HUES48 (cell line): ENCODE data around the gene DOCK9.

Source experiments
- H3K27ac ChIP-seq: one replicate; pipeline ENCODE4 v1.7.0; 2013; ENCODE audit warnings: low read depth, low read length, inconsistent platforms
- H3K27me3 ChIP-seq: 2 replicates; pipeline ENCODE4 v1.6.1; 2013; ENCODE audit warnings: mild to moderate bottlenecking, low read length; ENCODE audit not compliant: control insufficient read depth, insufficient read depth
- H3K36me3 ChIP-seq: 2 replicates; pipeline ENCODE4 v1.6.1; 2013; ENCODE audit warnings: low read length; ENCODE audit not compliant: control insufficient read depth, insufficient read depth
- H3K4me1 ChIP-seq: 2 replicates; pipeline ENCODE4 v1.6.1; 2013; ENCODE audit warnings: mild to moderate bottlenecking, low read length; ENCODE audit not compliant: control insufficient read depth, insufficient read depth
- H3K4me3 ChIP-seq: 2 replicates; pipeline ENCODE4 v1.5.1; 2013; ENCODE audit warnings: mild to moderate bottlenecking, low read depth, low read length
- H3K9ac ChIP-seq: 2 replicates; pipeline ENCODE4 v1.6.1; 2013; ENCODE audit warnings: mild to moderate bottlenecking, low read depth, low read length, moderate library complexity
- H3K9me3 ChIP-seq: 2 replicates; pipeline ENCODE4 v1.6.1; 2013; ENCODE audit warnings: low read length; ENCODE audit not compliant: control insufficient read depth, insufficient read depth

The DOCK9 gene

GRCh38 chr13:98804336-98804855 is 173.5 kb downstream of the DOCK9 start:
- no peaks in the 10 kb centered on the region for H3K27me3 ChIP-seq
- no peak overlapping the region for H3K4me3 ChIP-seq
- peaks cover 18% of the 10 kb centered on the region for H3K4me1 ChIP-seq
- no peaks in the 10 kb centered on the region for H3K9me3 ChIP-seq
- no peaks in the 10 kb centered on the region; the same call in 1 of the 2 replicates for H3K36me3 ChIP-seq
- no peak overlapping the region for H3K9ac ChIP-seq
- H3K27ac ChIP-seq: no peak overlapping the region

- H3K27me3 ChIP-seq: no peaks in the 10 kb centered on the region
- H3K4me3 ChIP-seq: no peak overlapping the region
- H3K27ac ChIP-seq: no peak overlapping the region
- H3K9ac ChIP-seq: no peak overlapping the region
- no peaks in the 10 kb centered on the region; the same call in 1 of the 2 replicates for H3K36me3 ChIP-seq
- no peaks in the 10 kb centered on the region for H3K9me3 ChIP-seq
- peaks cover 18% of the 10 kb centered on the region for H3K4me1 ChIP-seq
Measured at GRCh38 chr13:98803921-98804320, 173.9 kb downstream of the DOCK9 start.

DNA sequence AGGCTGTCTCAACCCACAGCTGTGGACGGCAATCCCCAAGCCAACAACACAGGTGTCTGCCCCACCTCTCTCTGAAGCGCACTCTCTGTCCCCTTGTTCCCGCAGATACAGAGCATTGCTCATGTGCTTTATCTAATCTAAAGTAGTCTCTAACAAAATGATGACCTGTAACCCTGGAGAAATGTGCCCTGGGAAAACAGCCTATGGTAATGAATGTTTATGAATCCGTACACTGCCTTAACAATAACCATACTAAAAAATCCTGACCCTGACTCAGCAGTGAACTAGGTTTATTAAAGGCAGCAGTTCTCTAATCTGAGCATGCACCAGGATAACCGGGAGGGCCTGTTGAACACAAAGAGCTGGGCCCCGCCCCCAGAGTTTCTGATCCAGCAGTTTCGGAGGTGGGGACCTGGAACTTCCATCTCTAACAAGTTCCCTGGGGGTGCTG is 174.7 kb downstream of the DOCK9 start:
- Histone ChIP-seq H3K27ac (no peak overlapping the region), H3K9me3 (no peaks in the 10 kb centered on the region), H3K9ac (no peak overlapping the region), H3K4me3 (no peak overlapping the region), H3K27me3 (no peaks in the 10 kb centered on the region), H3K4me1 (peaks cover 14% of the 10 kb centered on the region), H3K36me3 (no peaks in the 10 kb centered on the region; the same call in 1 of the 2 replicates)

DNA sequence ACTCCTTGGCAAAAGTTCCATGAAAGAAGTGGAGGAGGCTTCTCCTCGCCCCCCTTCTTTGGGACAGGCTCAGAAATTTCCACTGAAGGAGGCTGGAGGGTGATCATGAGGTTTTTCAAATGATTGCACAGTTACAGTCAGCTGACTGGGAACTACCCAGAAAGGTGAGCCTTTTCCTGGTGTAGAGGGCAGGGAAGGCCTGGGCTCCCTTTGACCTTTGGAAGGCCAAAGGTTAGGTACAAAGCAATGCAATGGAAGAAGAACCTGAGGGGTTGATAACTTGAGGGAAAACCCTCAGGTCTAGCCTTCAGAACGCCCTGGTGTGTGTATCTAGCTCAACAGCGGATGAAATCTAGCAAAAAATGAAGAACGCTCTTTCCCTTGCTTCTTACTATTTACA is 175.3 kb downstream of the DOCK9 start:
- Histone ChIP-seq H3K27ac (no peak overlapping the region), H3K36me3 (no peaks in the 10 kb centered on the region; the same call in 1 of the 2 replicates), H3K27me3 (no peaks in the 10 kb centered on the region), H3K4me3 (no peak overlapping the region), H3K9ac (no peak overlapping the region), H3K4me1 (peaks cover 8% of the 10 kb centered on the region), H3K9me3 (no peaks in the 10 kb centered on the region)

DNA sequence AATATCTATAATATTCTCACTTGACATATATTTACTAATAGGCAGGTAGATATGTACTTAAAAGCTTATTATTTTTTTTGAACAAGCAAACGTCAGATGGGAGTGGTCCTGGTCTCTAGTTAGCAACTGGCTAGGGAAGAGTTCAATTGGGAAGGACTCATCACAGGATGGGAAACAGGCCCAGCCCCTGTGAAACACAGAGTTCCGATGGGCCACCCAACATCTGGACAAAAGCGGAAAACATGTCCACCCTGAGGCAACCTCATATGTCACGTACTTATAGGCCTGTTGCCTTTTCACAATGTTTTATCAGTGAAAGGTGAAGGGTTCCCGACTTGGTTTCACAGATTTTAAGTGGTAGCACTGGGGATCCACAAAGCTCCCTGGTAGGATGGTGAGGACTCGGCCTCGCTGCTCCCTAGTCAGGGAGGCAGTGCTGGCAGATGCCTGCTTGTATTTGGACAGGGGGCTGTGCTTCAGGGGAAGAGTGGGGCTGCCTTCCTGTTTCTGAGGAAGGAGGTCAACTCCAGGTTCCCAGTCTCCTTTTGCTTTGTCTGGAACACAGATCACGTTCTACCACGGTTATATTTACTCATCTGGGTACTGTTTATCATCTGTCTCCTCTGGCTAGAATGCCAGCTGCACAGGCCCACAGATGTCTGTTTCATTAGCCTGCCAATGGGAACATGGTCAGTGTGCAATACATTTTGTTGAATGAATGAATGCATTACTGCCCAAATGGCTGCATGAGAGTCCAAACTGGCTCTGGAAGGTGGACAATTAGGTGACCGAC is 176.0 kb downstream of the DOCK9 start:
- Histone ChIP-seq H3K27ac (no peak overlapping the region), H3K4me3 (no peak overlapping the region), H3K27me3 (no peaks in the 10 kb centered on the region), H3K9me3 (no peaks in the 10 kb centered on the region), H3K4me1 (peaks cover under 1% of the 10 kb centered on the region), H3K9ac (no peak overlapping the region), H3K36me3 (no peaks in the 10 kb centered on the region; the same call in 1 of the 2 replicates)

DNA sequence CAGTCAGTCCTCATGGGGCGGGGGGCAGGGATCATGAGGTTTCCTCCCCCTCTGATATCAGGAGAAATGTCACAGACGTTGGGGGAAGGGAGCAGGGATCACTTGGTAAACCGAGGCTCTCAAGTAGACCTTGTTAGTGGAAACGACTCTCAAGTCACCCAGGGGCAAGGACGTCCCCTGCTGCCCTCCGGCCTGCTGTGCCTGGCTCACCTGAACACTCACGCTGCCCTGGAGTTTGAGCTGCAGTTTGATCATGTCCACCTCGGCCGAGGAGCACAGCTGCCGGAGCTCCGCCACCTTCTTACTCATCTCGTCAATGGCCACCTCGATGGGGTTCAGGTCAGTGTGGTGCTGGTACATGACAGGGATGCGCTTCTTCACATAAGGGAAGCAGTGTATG is 177.8 kb downstream of the DOCK9 start:
- Histone ChIP-seq H3K4me3 (no peak overlapping the region), H3K27me3 (no peaks in the 10 kb centered on the region), H3K9me3 (no peaks in the 10 kb centered on the region)

DNA sequence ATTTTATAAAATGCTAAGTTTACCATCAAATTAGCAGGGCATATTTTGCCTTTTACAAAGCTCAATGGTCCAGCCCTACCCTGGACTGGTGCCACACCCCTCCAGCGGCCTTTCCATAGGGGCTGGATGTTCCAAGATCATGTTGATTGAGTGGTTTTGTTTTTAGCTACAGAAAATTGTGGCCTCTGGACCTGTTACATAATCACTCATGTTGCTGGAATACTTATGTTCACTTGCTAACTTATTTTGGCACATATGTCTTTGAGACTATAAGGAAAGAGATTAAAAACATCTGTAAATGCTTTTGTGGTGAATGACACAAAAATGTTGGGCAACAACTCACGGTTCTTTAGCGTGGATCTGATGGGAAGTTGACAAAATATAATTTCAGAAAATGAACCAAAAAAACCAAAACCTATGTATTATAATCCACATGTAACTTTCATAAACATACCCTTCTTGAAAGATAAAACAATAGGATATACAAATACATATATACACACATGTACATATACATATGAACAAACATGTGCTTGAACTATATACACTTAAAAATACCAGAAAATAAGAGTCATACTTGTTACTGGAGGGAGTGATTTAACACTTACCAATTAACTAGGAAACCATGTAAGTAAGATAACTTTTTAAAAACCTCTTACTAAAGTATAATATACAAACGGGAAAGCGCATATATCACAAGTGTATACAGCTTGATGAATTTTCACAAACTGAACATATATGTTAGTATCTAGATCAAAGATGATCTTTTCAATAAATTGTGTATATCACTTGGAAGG is 178.8 kb downstream of the DOCK9 start:
- no peaks in the 10 kb centered on the region for H3K36me3 ChIP-seq
- no peak overlapping the region for H3K4me3 ChIP-seq
- H3K9ac ChIP-seq: no peak overlapping the region
- no peaks in the 10 kb centered on the region for H3K9me3 ChIP-seq
- no peak overlapping the region for H3K27ac ChIP-seq
- no peaks in the 10 kb centered on the region for H3K4me1 ChIP-seq
- no peaks in the 10 kb centered on the region for H3K27me3 ChIP-seq

More for the DNA sequence above, 177.8 kb downstream of the DOCK9 start:
- Histone ChIP-seq H3K36me3 (no peaks in the 10 kb centered on the region; the same call in 1 of the 2 replicates), H3K27ac (no peak overlapping the region), H3K9ac (no peak overlapping the region), H3K4me1 (no peaks in the 10 kb centered on the region)

DNA sequence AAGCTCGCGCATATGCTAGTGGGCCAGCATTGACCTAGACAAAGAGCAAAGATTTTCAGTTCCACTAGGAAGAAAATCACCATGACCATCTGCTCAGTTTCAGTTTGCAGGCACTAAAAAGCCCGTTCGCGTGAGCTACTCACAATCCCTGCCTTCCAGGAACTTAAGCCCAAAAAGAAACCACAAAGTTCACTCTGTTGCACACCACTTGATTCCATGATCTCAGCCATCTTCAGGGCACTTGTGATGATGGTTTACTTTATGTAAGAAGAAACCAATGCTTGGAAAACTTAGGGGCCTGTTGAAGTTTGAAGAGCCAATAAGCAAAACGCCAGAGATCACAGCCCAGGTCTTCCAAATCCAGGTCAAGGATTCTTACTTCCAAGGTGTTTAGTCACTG is 180.4 kb downstream of the DOCK9 start:
- H3K9me3 ChIP-seq: no peaks in the 10 kb centered on the region
- no peaks in the 10 kb centered on the region for H3K4me1 ChIP-seq
- no peaks in the 10 kb centered on the region for H3K27me3 ChIP-seq
- H3K9ac ChIP-seq: no peak overlapping the region
- no peaks in the 10 kb centered on the region for H3K36me3 ChIP-seq
- no peak overlapping the region for H3K4me3 ChIP-seq
- H3K27ac ChIP-seq: no peak overlapping the region

DNA sequence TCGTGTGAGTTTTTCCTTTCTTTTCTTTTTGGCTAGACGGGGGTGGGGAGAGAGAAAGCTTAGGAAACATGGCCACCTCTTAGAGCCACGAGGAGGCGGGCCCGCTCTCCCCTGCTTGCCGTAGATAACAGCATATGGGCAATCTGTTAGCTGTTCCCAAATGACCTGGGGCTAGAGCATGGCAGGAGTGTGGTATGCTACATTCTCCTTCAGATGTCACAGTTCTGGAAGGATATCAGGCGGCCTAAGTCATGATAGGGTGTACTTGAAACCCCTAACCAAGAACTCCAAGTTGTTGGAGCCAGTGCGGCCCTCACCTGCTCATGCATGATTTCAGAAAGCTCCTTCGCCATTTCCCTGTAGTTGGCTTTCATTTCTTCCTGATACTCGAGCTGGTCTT is 181.1 kb downstream of the DOCK9 start:
- no peak overlapping the region for H3K4me3 ChIP-seq
- H3K9ac ChIP-seq: no peak overlapping the region
- H3K27ac ChIP-seq: no peak overlapping the region
- H3K27me3 ChIP-seq: no peaks in the 10 kb centered on the region
- H3K4me1 ChIP-seq: no peaks in the 10 kb centered on the region
- no peaks in the 10 kb centered on the region for H3K9me3 ChIP-seq
- H3K36me3 ChIP-seq: no peaks in the 10 kb centered on the region

- no peak overlapping the region for H3K4me3 ChIP-seq
- no peak overlapping the region for H3K27ac ChIP-seq
- H3K4me1 ChIP-seq: no peaks in the 10 kb centered on the region
- no peaks in the 10 kb centered on the region for H3K27me3 ChIP-seq
- no peak overlapping the region for H3K9ac ChIP-seq
- H3K9me3 ChIP-seq: no peaks in the 10 kb centered on the region
- H3K36me3 ChIP-seq: no peaks in the 10 kb centered on the region
Measured at GRCh38 chr13:98796191-98796590, 181.7 kb downstream of the DOCK9 start.

DNA sequence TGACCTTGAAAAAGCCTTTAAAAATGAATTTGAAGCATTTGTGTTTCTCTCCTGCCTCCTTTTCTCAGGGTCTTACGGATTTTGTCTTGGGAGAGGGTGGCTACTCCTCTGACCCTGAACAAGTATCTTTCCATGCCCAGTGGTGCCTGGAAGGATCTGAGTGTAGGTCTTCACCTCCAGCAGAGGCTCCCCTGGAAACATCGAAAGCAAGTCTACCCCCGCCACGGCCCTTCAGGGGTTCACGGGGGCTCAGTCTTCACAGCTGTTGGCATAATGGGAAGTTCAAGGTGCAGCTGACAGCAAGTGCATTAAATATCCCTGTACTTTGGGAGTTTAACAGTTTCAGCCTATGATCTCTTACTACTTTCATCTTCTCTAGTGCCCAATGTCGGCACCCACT is 182.6 kb downstream of the DOCK9 start:
- H3K36me3 ChIP-seq: no peaks in the 10 kb centered on the region
- no peaks in the 10 kb centered on the region for H3K27me3 ChIP-seq

More for the DNA sequence above, 182.6 kb downstream of the DOCK9 start:
- Histone ChIP-seq H3K9ac (no peak overlapping the region), H3K4me1 (no peaks in the 10 kb centered on the region), H3K4me3 (no peak overlapping the region), H3K9me3 (no peaks in the 10 kb centered on the region), H3K27ac (no peak overlapping the region)
